Natural killer cell (primary cell): ENCODE data around the gene C12orf43. TPM values are rescaled to one million over a fixed set of nuclear protein-coding genes. Genes with fewer than 3 reads are reported as not detected.

ENCODE experiments used
- ATAC-seq, 3 donors: fragments of 150-1000 bp in 2 of 3; fragments of 200-7000 bp in 1 of 3; cut with Tn5 transposase; 1 replicate in 1 of 3; 2 replicates in 2 of 3; pipeline ENCODE4 v1.10.0; 2021; ENCODE audit warnings: mild to moderate bottlenecking in 2 of 3, moderate library complexity in 2 of 3
- DNase-seq, 2 donors: peaks; one replicate each; pipeline versions ENCODE4 v3.0.0 to v3.0.0-alpha.2; 2013 to 2021; ENCODE audit warnings: mixed read lengths in 1 of 2
- H3K27ac ChIP-seq: one replicate; pipeline ENCODE4 v1.5.1; 2013; ENCODE audit warnings: mild to moderate bottlenecking, low read length
- H3K27me3 ChIP-seq: one replicate; pipeline ENCODE4 v1.6.1; 2013; ENCODE audit warnings: low read length; ENCODE audit not compliant: control insufficient read depth, insufficient read depth
- H3K36me3 ChIP-seq: one replicate; pipeline ENCODE4 v1.6.1; 2013; ENCODE audit warnings: low read length; ENCODE audit not compliant: control insufficient read depth, insufficient read depth
- H3K4me1 ChIP-seq: one replicate; pipeline ENCODE4 v1.6.1; 2013; ENCODE audit warnings: low read length; ENCODE audit not compliant: control insufficient read depth, insufficient read depth
- H3K4me3 ChIP-seq: one replicate; pipeline ENCODE4 v1.5.1; 2013; ENCODE audit warnings: low read length
- H3K9me3 ChIP-seq: one replicate; pipeline ENCODE4 v1.6.1; 2013; ENCODE audit warnings: low read length; ENCODE audit not compliant: control insufficient read depth, insufficient read depth
- H3K27ac Mint-ChIP-seq, 2 donors: one replicate each; pipeline ENCODE4 v1.8.0; 2022; ENCODE audit warnings: mild to moderate bottlenecking in 2 of 2, mixed read lengths in 2 of 2, moderate library complexity in 1 of 2
- H3K27me3 Mint-ChIP-seq, 2 donors: one replicate each; pipeline ENCODE4 v1.8.0; 2022; ENCODE audit warnings: low read depth in 2 of 2, mixed read lengths in 2 of 2
- H3K36me3 Mint-ChIP-seq: one replicate; pipeline ENCODE4 v1.8.0; 2022; ENCODE audit warnings: mixed read lengths
- H3K4me1 Mint-ChIP-seq, 2 donors: one replicate each; pipeline ENCODE4 v1.8.0; 2022; ENCODE audit warnings: mixed read lengths in 2 of 2
- H3K4me3 Mint-ChIP-seq: one replicate; pipeline ENCODE4 v1.8.0; 2022; ENCODE audit warnings: mild to moderate bottlenecking, moderate library complexity, mixed read lengths
- H3K9me3 Mint-ChIP-seq, 2 donors: one replicate each; pipeline ENCODE4 v1.8.0; 2022; ENCODE audit warnings: mixed read lengths in 2 of 2
- WGBS: methylation state at CpG from one replicate; pipeline ENCODE4 v1.1.7; 2013; ENCODE audit warnings: missing lambda C conversion rate; ENCODE audit not compliant: insufficient coverage; 5-methylcytosine and 5-hydroxymethylcytosine counted together
- intact Hi-C: fragments of 100-400 bp; cut with micrococcal nuclease; formaldehyde crosslinking; loops from one replicate; pipeline ENCODE4 v1.14.2; 2022
- total RNA-seq, 4 donors: library from RNA; stranded (reverse); fragments of 120-200 nt in 1 of 4; gene quantifications; one replicate each; pipeline versions ENCODE4 v1.2.3 to v1.2.4, GENCODE V29; 2013 to 2022
- TF ChIP-seq, protein P1 (sequence below): fragments of 200-600 bp; IDR thresholded peaks from one replicate; pipeline ENCODE4 v1.8.0; 2022; ENCODE audit warnings: antibody characterized with exemption

C12orf43 gene
- total RNA-seq, 3 donors from 2014 or later (not counting 1 experiment from before 2014, with no cell fraction given): 16.0 to 19.9 (median 18.0) TPM

DNA sequence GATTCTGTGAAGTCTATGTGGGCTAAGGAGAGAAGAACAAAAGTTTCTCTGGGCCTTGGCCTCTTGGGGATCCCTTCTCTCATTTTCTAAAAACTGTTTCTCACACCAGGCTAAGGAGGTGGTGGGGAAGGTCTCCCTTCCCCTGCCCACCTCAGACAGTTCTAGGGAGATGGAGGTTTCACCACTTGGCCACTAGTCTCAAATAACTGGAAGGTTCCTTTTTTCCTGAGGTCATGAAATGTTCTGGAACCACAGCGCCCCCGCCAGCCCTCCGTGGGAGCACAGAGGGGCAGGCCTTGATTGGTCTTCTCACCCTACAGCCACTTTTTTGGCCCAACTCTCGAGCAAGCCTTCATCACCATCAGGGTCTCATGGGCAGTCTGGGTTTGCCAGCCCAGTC lies 12.6 kb downstream of the C12orf43 start:
- ATAC-seq (no peak), DNase-seq (no peak)
- Histone ChIP-seq H3K36me3 (peaks cover 42% of the 10 kb centered on the region), H3K27ac (no peak overlapping the region), H3K4me3 (no peak overlapping the region), H3K4me1 (peaks cover 5% of the 10 kb centered on the region), H3K27me3 (no peaks in the 10 kb centered on the region), H3K9me3 (no peaks in the 10 kb centered on the region)
- TF ChIP-seq, protein P1, sequence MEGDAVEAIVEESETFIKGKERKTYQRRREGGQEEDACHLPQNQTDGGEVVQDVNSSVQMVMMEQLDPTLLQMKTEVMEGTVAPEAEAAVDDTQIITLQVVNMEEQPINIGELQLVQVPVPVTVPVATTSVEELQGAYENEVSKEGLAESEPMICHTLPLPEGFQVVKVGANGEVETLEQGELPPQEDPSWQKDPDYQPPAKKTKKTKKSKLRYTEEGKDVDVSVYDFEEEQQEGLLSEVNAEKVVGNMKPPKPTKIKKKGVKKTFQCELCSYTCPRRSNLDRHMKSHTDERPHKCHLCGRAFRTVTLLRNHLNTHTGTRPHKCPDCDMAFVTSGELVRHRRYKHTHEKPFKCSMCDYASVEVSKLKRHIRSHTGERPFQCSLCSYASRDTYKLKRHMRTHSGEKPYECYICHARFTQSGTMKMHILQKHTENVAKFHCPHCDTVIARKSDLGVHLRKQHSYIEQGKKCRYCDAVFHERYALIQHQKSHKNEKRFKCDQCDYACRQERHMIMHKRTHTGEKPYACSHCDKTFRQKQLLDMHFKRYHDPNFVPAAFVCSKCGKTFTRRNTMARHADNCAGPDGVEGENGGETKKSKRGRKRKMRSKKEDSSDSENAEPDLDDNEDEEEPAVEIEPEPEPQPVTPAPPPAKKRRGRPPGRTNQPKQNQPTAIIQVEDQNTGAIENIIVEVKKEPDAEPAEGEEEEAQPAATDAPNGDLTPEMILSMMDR: no peak
- Mint-ChIP-seq H3K27me3 (no peaks in the 10 kb centered on the region), H3K4me1 (peaks cover 0 to 11% of the 10 kb centered on the region in 2 donors), H3K36me3 (no peaks in the 10 kb centered on the region), H3K4me3 (no peak overlapping the region), H3K27ac (no peak overlapping the region), H3K9me3 (no peaks in the 10 kb centered on the region)
- WGBS: 90% methylated on average over 4 of the region's 4 CpGs
- intact Hi-C loops: no loop called here

DNA sequence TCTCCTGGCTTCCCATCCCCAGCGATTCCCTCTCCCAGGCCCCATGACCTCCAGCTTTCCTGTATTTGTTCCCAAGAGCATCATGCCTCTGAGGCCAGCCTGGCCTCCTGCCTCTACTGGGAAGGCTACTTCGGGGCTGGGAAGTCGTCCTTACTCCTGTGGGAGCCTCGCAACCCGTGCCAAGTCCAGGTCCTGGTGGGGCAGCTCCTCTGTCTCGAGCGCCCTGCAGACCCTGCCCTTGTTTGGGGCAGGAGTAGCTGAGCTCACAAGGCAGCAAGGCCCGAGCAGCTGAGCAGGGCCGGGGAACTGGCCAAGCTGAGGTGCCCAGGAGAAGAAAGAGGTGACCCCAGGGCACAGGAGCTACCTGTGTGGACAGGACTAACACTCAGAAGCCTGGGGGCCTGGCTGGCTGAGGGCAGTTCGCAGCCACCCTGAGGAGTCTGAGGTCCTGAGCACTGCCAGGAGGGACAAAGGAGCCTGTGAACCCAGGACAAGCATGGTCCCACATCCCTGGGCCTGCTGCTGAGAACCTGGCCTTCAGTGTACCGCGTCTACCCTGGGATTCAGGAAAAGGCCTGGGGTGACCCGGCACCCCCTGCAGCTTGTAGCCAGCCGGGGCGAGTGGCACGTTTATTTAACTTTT lies 14.3 kb downstream of the C12orf43 start:
- no peak for ATAC-seq
- Histone ChIP-seq H3K4me1 (peaks cover 5% of the 10 kb centered on the region), H3K4me3 (no peak overlapping the region), H3K27me3 (no peaks in the 10 kb centered on the region), H3K36me3 (peaks cover 35% of the 10 kb centered on the region), H3K9me3 (no peaks in the 10 kb centered on the region), H3K27ac (no peak overlapping the region)
- intact Hi-C loops: no loop called here
- Mint-ChIP-seq H3K36me3 (no peaks in the 10 kb centered on the region), H3K4me1 (peaks cover 0 to 11% of the 10 kb centered on the region in 2 donors), H3K27me3 (no peaks in the 10 kb centered on the region), H3K27ac (no peak overlapping the region), H3K9me3 (no peaks in the 10 kb centered on the region), H3K4me3 (no peak overlapping the region)
- TF ChIP-seq, protein P1: no peak
- WGBS: 94% methylated on average over 16 of the region's 16 CpGs
- no peak for DNase-seq

DNA sequence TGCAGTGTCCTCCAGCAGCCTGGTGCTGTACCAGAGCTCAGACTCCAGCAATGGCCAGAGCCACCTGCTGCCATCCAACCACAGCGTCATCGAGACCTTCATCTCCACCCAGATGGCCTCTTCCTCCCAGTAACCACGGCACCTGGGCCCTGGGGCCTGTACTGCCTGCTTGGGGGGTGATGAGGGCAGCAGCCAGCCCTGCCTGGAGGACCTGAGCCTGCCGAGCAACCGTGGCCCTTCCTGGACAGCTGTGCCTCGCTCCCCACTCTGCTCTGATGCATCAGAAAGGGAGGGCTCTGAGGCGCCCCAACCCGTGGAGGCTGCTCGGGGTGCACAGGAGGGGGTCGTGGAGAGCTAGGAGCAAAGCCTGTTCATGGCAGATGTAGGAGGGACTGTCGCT lies 15.2 kb downstream of the C12orf43 start:
- TF ChIP-seq, protein P1: no peak
- Histone ChIP-seq H3K4me3 (no peak overlapping the region), H3K27me3 (no peaks in the 10 kb centered on the region), H3K9me3 (no peaks in the 10 kb centered on the region), H3K36me3 (peaks cover 31% of the 10 kb centered on the region), H3K4me1 (peaks cover 5% of the 10 kb centered on the region), H3K27ac (no peak overlapping the region)
- Mint-ChIP-seq H3K4me3 (no peak overlapping the region), H3K4me1 (peaks cover 0 to 11% of the 10 kb centered on the region in 2 donors), H3K9me3 (no peaks in the 10 kb centered on the region), H3K27me3 (no peaks in the 10 kb centered on the region), H3K27ac (no peak overlapping the region), H3K36me3 (no peaks in the 10 kb centered on the region)
- ATAC-seq: no peak
- intact Hi-C loops: no loop called here
- no peak for DNase-seq
- 53% methylated on average over 11 of the region's 11 CpGs for WGBS

DNA sequence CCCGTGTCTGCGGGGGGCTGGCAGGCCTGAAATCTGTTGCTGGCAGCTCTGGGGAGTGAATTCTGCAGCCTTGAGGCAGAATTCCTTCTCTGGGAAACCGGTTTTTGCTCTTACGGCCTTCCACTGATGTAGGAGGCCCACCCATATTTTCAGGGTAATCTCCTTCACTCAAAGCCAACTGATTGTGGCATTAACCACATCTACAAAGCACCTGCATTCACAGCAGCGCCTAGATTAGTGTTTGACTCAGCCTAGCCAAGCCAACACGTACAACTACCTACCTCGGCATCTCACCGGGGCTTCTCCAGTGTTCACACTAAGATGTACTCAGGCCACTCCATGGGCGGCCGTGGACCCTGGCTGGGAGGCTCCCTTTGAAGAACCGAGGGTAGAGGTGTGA lies 15.8 kb downstream of the C12orf43 start:
- intact Hi-C loops: no loop called here
- peaks cover 0 to 3% of the 10 kb centered on the region in 2 donors for H3K27me3 Mint-ChIP-seq
- 74% methylated on average over 11 of the region's 11 CpGs for WGBS

More for the DNA sequence above, 15.8 kb downstream of the C12orf43 start:
- Mint-ChIP-seq H3K4me3 (no peak overlapping the region), H3K36me3 (no peaks in the 10 kb centered on the region), H3K27ac (no peak overlapping the region), H3K4me1 (peaks cover 0 to 10% of the 10 kb centered on the region in 2 donors), H3K9me3 (peaks cover 0 to 2% of the 10 kb centered on the region in 2 donors)
- no peaks in the 10 kb centered on the region for H3K9me3 ChIP-seq
- no peaks in the 10 kb centered on the region for H3K27me3 ChIP-seq
- H3K4me3 ChIP-seq: no peak overlapping the region
- H3K27ac ChIP-seq: no peak overlapping the region
- H3K36me3 ChIP-seq: peaks cover 28% of the 10 kb centered on the region
- no peak for ATAC-seq
- TF ChIP-seq, protein P1: no peak
- peaks cover 5% of the 10 kb centered on the region for H3K4me1 ChIP-seq
- no peak for DNase-seq
